ENCODE measurements around the gene ARMC6. TPM values are rescaled to one million over a fixed set of nuclear protein-coding genes. Genes with fewer than 3 reads are reported as not detected.

ARMC6 gene
- total RNA-seq, 6 experiments from 2014 or later, result 30.2 to 41.7 (median 32.5) TPM

GRCh38 chr19:19062454-19063182 lies 29.2 kb downstream of the ARMC6 start:
- DNase-seq, result peak; percentile 57

GRCh38 chr19:19063183-19064097 lies 30.0 kb downstream of the ARMC6 start, which contains the start of gene SLC25A42:
TSS of gene SLC25A42 (plus strand) at chr19:19063994. CDS start at chr19:19096125, 32,131 bp downstream.
- Mint-ChIP-seq H3K4me3 (peak within 1 kb of the TSS; percentile 91), H3K27me3 (ENCODE audit: insufficient read depth) (peaks cover 1% of the 10 kb centered on the region), H3K9me3 (no peaks in the 10 kb centered on the region), H3K4me1 (ENCODE audit: low read depth) (peaks cover 32% of the 10 kb centered on the region), H3K27ac (peak within 1 kb of the TSS; percentile 75), H3K36me3 (ENCODE audit: low read depth) (peaks cover 7% of the 10 kb centered on the region; the same call in 1 of the 2 replicates)
- DNase-seq, result peak; percentile 100
- TF ChIP-seq, protein P1, sequence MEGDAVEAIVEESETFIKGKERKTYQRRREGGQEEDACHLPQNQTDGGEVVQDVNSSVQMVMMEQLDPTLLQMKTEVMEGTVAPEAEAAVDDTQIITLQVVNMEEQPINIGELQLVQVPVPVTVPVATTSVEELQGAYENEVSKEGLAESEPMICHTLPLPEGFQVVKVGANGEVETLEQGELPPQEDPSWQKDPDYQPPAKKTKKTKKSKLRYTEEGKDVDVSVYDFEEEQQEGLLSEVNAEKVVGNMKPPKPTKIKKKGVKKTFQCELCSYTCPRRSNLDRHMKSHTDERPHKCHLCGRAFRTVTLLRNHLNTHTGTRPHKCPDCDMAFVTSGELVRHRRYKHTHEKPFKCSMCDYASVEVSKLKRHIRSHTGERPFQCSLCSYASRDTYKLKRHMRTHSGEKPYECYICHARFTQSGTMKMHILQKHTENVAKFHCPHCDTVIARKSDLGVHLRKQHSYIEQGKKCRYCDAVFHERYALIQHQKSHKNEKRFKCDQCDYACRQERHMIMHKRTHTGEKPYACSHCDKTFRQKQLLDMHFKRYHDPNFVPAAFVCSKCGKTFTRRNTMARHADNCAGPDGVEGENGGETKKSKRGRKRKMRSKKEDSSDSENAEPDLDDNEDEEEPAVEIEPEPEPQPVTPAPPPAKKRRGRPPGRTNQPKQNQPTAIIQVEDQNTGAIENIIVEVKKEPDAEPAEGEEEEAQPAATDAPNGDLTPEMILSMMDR (IDR thresholded peaks at IDR 0.05), result no peak

More at GRCh38 chr19:19062454-19063182, 29.2 kb downstream of the ARMC6 start:
- Mint-ChIP-seq H3K4me3 (peak overlapping the region; percentile 91), H3K27ac (peak overlapping the region; percentile 75), H3K27me3 (ENCODE audit: insufficient read depth) (peaks cover 1% of the 10 kb centered on the region), H3K9me3 (no peaks in the 10 kb centered on the region), H3K4me1 (ENCODE audit: low read depth) (peaks cover 32% of the 10 kb centered on the region), H3K36me3 (ENCODE audit: low read depth) (peaks cover 7% of the 10 kb centered on the region; the same call in 1 of the 2 replicates)
- TF ChIP-seq, protein P1 (IDR thresholded peaks at IDR 0.05), result no peak

GRCh38 chr19:19064098-19064722 lies 30.8 kb downstream of the ARMC6 start:
- peaks cover 7% of the 10 kb centered on the region; the same call in 1 of the 2 replicates for H3K36me3 Mint-ChIP-seq (ENCODE audit: low read depth)
- DNase-seq, result no peak
- H3K4me1 Mint-ChIP-seq (ENCODE audit: low read depth), result peaks cover 32% of the 10 kb centered on the region
- H3K4me3 Mint-ChIP-seq, result peak overlapping the region; percentile 91
- TF ChIP-seq, protein P1 (IDR thresholded peaks at IDR 0.05), result peak; percentile 60
- H3K27ac Mint-ChIP-seq, result peak overlapping the region; percentile 56
- peaks cover 1% of the 10 kb centered on the region for H3K27me3 Mint-ChIP-seq (ENCODE audit: insufficient read depth)
- H3K9me3 Mint-ChIP-seq, result no peaks in the 10 kb centered on the region

GRCh38 chr19:19064811-19065745 lies 31.7 kb downstream of the ARMC6 start:
- H3K9me3 Mint-ChIP-seq, result no peaks in the 10 kb centered on the region

More at GRCh38 chr19:19064811-19065745, 31.7 kb downstream of the ARMC6 start:
- Mint-ChIP-seq H3K4me3 (peak overlapping the region; percentile 91), H3K27ac (0 out of 2 replicates have a peak overlapping the region, but pooled peaks have one; percentile 56), H3K4me1 (ENCODE audit: low read depth) (peaks cover 32% of the 10 kb centered on the region), H3K36me3 (ENCODE audit: low read depth) (no peaks in the 10 kb centered on the region), H3K27me3 (ENCODE audit: insufficient read depth) (peaks cover 1% of the 10 kb centered on the region)
- TF ChIP-seq, protein P1 (IDR thresholded peaks at IDR 0.05), result no peak
- DNase-seq, result no peak

Measured in HFFc6 (cell line).